Heart left ventricle (tissue), 13 donors: ENCODE data around the gene ALKBH1.

ENCODE experiments used
- POLR2A ChIP-seq, 2 donors: fragments of 450-650 bp; IDR thresholded peaks; one replicate each; pipeline ENCODE4 v1.6.1; 2017; ENCODE audit warnings: antibody characterized with exemption in 2 of 2, mild to moderate bottlenecking in 2 of 2, moderate library complexity in 2 of 2
- TF ChIP-seq, protein P1 (sequence below), 12 donors: fragments of 200-600 bp; sonication (generic) in 4 of 12; IDR thresholded peaks; one replicate each; pipeline versions ENCODE4 v1.5.0 to v1.8.0; 2018 to 2022; ENCODE audit warnings: antibody characterized with exemption in 12 of 12, mild to moderate bottlenecking in 5 of 12
- donor health status: ischemic (EF 13 %, LVEDD 7.1; RV severe dilation, severe dysfunction).
- donor health status: DM: no; HTN: yes; CAD: no.
- donor health status: DM: no; HTN: no; CAD: no.
- donor health status: ischemic (EF 25% LVEDD 6.9; RV normal size, moderate dysfunction).
- donor health status: ischemic (EF 25% LVEDD 5.7; RV mildly dilated, moderate dysfunction).
- donor health status: ischemic (EF 35%, LVEDD 5.7; RV mildly dilated, moderate dysfunction).
- donor health status: nonischemic (EF 11% LVEDD 7.7; RV severe dilation, severe dysfunction).
- donor health status: DM: yes; HTN: yes; CAD: no.
- donor health status: PGD.
- donor health status: ischemic (EF 29% LVEDD 5.4; RV normal size, mild dysfunction).
- donor health status: nonischemic (EF 23%, LVEDD 6.1; RV moderate dilation, normal function).

DNA sequence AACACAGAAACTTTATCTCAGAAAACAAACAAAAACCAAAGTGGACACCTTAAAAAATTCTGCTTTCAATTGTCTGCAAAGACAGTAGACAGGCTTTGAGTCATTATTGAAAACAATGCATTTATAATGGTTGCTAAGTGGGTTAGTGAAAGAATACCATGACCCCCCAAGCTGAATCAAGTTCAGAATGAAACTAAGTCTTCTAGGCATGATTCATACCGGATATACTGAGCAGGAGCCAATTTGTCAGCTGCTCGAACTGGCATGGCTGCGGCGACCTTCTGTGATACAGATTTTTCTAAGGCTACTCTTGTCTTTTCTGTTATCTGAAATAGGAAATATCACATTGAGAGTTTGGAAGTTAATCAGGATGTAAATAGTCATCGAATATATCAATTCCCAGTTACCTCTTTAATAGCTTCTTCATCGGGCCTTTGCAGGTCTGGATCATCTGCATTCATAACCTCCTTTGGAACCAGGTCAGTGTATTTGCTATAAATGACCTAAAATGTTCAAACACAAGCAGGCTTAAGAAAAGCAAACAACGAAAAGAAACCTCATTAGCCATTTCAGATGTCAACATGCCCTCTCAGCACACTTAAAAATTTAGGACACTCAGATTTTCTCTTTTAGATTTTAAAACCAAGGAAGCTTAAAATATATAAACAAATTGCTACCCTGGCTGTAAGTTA is 30.9 kb upstream of the ALKBH1 start:
- TF ChIP-seq, protein P1, sequence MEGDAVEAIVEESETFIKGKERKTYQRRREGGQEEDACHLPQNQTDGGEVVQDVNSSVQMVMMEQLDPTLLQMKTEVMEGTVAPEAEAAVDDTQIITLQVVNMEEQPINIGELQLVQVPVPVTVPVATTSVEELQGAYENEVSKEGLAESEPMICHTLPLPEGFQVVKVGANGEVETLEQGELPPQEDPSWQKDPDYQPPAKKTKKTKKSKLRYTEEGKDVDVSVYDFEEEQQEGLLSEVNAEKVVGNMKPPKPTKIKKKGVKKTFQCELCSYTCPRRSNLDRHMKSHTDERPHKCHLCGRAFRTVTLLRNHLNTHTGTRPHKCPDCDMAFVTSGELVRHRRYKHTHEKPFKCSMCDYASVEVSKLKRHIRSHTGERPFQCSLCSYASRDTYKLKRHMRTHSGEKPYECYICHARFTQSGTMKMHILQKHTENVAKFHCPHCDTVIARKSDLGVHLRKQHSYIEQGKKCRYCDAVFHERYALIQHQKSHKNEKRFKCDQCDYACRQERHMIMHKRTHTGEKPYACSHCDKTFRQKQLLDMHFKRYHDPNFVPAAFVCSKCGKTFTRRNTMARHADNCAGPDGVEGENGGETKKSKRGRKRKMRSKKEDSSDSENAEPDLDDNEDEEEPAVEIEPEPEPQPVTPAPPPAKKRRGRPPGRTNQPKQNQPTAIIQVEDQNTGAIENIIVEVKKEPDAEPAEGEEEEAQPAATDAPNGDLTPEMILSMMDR (IDR thresholded peaks at IDR 0.05): no peak
- no peak for TF ChIP-seq POLR2A (IDR thresholded peaks at IDR 0.05)
